ENCODE measurements around the gene TTC16. TPM values are rescaled to one million over a fixed set of nuclear protein-coding genes. Genes with fewer than 3 reads are reported as not detected.
A peak's percentile ranks its signal among the peaks of the same experiment; 100 is the strongest.

The TTC16 gene
- not detected in 2 replicates for total RNA-seq (2014; rRNA removed; shearing (Covaris generic); ENCODE audit: low replicate concordance)

GRCh38 chr9:127715470-127716337 lies at the start of gene TTC16, which contains the start of gene PTRH1:
Gene TTC16 (plus strand): TSS chr9:127716079. CDS start chr9:127716146, 67 bp downstream.
Gene PTRH1 (minus strand): TSS chr9:127715663. CDS start chr9:127715639, 24 bp downstream.
- Histone ChIP-seq H4K20me1 (ENCODE audit: insufficient read depth, low read depth, low read length) (0 out of 2 replicates have a peak, but pooled peaks cover 8% of the 10 kb centered on the region), H3K9me2 (replicated peaks; ENCODE audit: insufficient read depth, low read length) (no peaks in the 10 kb centered on the region), H3K79me2 (ENCODE audit: low read length) (no peaks in the 10 kb centered on the region), H3K4me1 (ENCODE audit: low read length) (peaks cover 13% of the 10 kb centered on the region), H3K27ac (ENCODE audit: low read length) (no peak within 1 kb of the TSS), H3K36me3 (ENCODE audit: insufficient read depth, low read length) (no peaks in the 10 kb centered on the region), H3K4me2 (ENCODE audit: low read depth, low read length, poor library complexity, severe bottlenecking) (peak within 1 kb of the TSS; percentile 90), H3K9ac (ENCODE audit: low read length) (peak within 1 kb of the TSS; percentile 77), H3K4me3 (ENCODE audit: low read length) (peak within 1 kb of the TSS; percentile 92), H3K9me3 (ENCODE audit: low read length) (no peaks in the 10 kb centered on the region), H2AFZ (ENCODE audit: low read length) (peak within 1 kb of the TSS; percentile 99), H3K27me3 (ENCODE audit: low read length) (no peaks in the 10 kb centered on the region)
- peak; percentile 98 for DNase-seq

GRCh38 chr9:127667127-127667844 lies 48.6 kb upstream of the TTC16 start:
- H4K20me1 ChIP-seq (ENCODE audit: insufficient read depth, low read depth, low read length), result no peaks in the 10 kb centered on the region
- no peaks in the 10 kb centered on the region for H3K9me3 ChIP-seq (ENCODE audit: low read length)
- no peaks in the 10 kb centered on the region for H3K4me1 ChIP-seq (ENCODE audit: low read length)
- no peak overlapping the region for H3K4me2 ChIP-seq (ENCODE audit: low read depth, low read length, poor library complexity, severe bottlenecking)
- no peaks in the 10 kb centered on the region for H3K9me2 ChIP-seq (replicated peaks; ENCODE audit: insufficient read depth, low read length)
- DNase-seq, result no peak
- no peaks in the 10 kb centered on the region for H3K27me3 ChIP-seq (ENCODE audit: low read length)
- no peak overlapping the region for H3K9ac ChIP-seq (ENCODE audit: low read length)
- no peak overlapping the region for H3K4me3 ChIP-seq (ENCODE audit: low read length)
- no peaks in the 10 kb centered on the region for H3K79me2 ChIP-seq (ENCODE audit: low read length)
- no peak overlapping the region for H3K27ac ChIP-seq (ENCODE audit: low read length)
- no peaks in the 10 kb centered on the region for H3K36me3 ChIP-seq (ENCODE audit: insufficient read depth, low read length)
- no peak overlapping the region for H2AFZ ChIP-seq (ENCODE audit: low read length)

- Histone ChIP-seq H3K4me2 (ENCODE audit: low read depth, low read length, poor library complexity, severe bottlenecking) (no peak overlapping the region), H3K4me1 (ENCODE audit: low read length) (no peaks in the 10 kb centered on the region), H4K20me1 (ENCODE audit: insufficient read depth, low read depth, low read length) (no peaks in the 10 kb centered on the region), H3K9ac (ENCODE audit: low read length) (no peak overlapping the region), H3K9me2 (replicated peaks; ENCODE audit: insufficient read depth, low read length) (no peaks in the 10 kb centered on the region), H3K79me2 (ENCODE audit: low read length) (no peaks in the 10 kb centered on the region), H3K36me3 (ENCODE audit: insufficient read depth, low read length) (no peaks in the 10 kb centered on the region), H3K27me3 (ENCODE audit: low read length) (no peaks in the 10 kb centered on the region), H3K4me3 (ENCODE audit: low read length) (no peak overlapping the region), H3K9me3 (ENCODE audit: low read length) (no peaks in the 10 kb centered on the region), H3K27ac (ENCODE audit: low read length) (no peak overlapping the region), H2AFZ (ENCODE audit: low read length) (no peak overlapping the region)
- no peak for DNase-seq
Measured at GRCh38 chr9:127667906-127668305, 48.0 kb upstream of the TTC16 start.

- no peaks in the 10 kb centered on the region for H3K36me3 ChIP-seq (ENCODE audit: insufficient read depth, low read length)
- no peaks in the 10 kb centered on the region for H3K27me3 ChIP-seq (ENCODE audit: low read length)
- no peak overlapping the region for H3K4me2 ChIP-seq (ENCODE audit: low read depth, low read length, poor library complexity, severe bottlenecking)
- no peaks in the 10 kb centered on the region for H3K4me1 ChIP-seq (ENCODE audit: low read length)
- no peaks in the 10 kb centered on the region for H3K9me2 ChIP-seq (replicated peaks; ENCODE audit: insufficient read depth, low read length)
- no peak overlapping the region for H3K27ac ChIP-seq (ENCODE audit: low read length)
- no peaks in the 10 kb centered on the region for H3K9me3 ChIP-seq (ENCODE audit: low read length)
- no peaks in the 10 kb centered on the region for H4K20me1 ChIP-seq (ENCODE audit: insufficient read depth, low read depth, low read length)
- no peak overlapping the region for H3K9ac ChIP-seq (ENCODE audit: low read length)
- H3K4me3 ChIP-seq (ENCODE audit: low read length), result no peak overlapping the region
- no peaks in the 10 kb centered on the region for H3K79me2 ChIP-seq (ENCODE audit: low read length)
- no peak for DNase-seq
- no peak overlapping the region for H2AFZ ChIP-seq (ENCODE audit: low read length)
Measured at GRCh38 chr9:127673234-127673633, 42.6 kb upstream of the TTC16 start.

GRCh38 chr9:127676638-127677037 lies 39.2 kb upstream of the TTC16 start:
- Histone ChIP-seq H3K27ac (ENCODE audit: low read length) (no peak overlapping the region), H3K4me3 (ENCODE audit: low read length) (no peak overlapping the region), H3K9me3 (ENCODE audit: low read length) (no peaks in the 10 kb centered on the region), H3K9ac (ENCODE audit: low read length) (no peak overlapping the region), H4K20me1 (ENCODE audit: insufficient read depth, low read depth, low read length) (no peaks in the 10 kb centered on the region), H3K36me3 (ENCODE audit: insufficient read depth, low read length) (no peaks in the 10 kb centered on the region), H3K27me3 (ENCODE audit: low read length) (no peaks in the 10 kb centered on the region), H3K79me2 (ENCODE audit: low read length) (no peaks in the 10 kb centered on the region), H3K4me2 (ENCODE audit: low read depth, low read length, poor library complexity, severe bottlenecking) (no peak overlapping the region), H3K4me1 (ENCODE audit: low read length) (no peaks in the 10 kb centered on the region), H2AFZ (ENCODE audit: low read length) (no peak overlapping the region), H3K9me2 (replicated peaks; ENCODE audit: insufficient read depth, low read length) (no peaks in the 10 kb centered on the region)
- no peak for DNase-seq

GRCh38 chr9:127679506-127679905 lies 36.4 kb upstream of the TTC16 start:
- no peak overlapping the region for H3K9ac ChIP-seq (ENCODE audit: low read length)
- no peak for DNase-seq
- H2AFZ ChIP-seq (ENCODE audit: low read length), result no peak overlapping the region
- H3K4me1 ChIP-seq (ENCODE audit: low read length), result no peaks in the 10 kb centered on the region
- no peaks in the 10 kb centered on the region for H3K79me2 ChIP-seq (ENCODE audit: low read length)
- H3K4me3 ChIP-seq (ENCODE audit: low read length), result no peak overlapping the region
- no peaks in the 10 kb centered on the region for H3K36me3 ChIP-seq (ENCODE audit: insufficient read depth, low read length)
- no peaks in the 10 kb centered on the region for H4K20me1 ChIP-seq (ENCODE audit: insufficient read depth, low read depth, low read length)
- no peaks in the 10 kb centered on the region for H3K27me3 ChIP-seq (ENCODE audit: low read length)
- H3K9me3 ChIP-seq (ENCODE audit: low read length), result no peaks in the 10 kb centered on the region
- H3K27ac ChIP-seq (ENCODE audit: low read length), result no peak overlapping the region
- no peaks in the 10 kb centered on the region for H3K9me2 ChIP-seq (replicated peaks; ENCODE audit: insufficient read depth, low read length)
- no peak overlapping the region for H3K4me2 ChIP-seq (ENCODE audit: low read depth, low read length, poor library complexity, severe bottlenecking)

- H3K9me2 ChIP-seq (replicated peaks; ENCODE audit: insufficient read depth, low read length), result no peaks in the 10 kb centered on the region
- H3K4me2 ChIP-seq (ENCODE audit: low read depth, low read length, poor library complexity, severe bottlenecking), result no peak overlapping the region
- no peak overlapping the region for H3K27ac ChIP-seq (ENCODE audit: low read length)
- H3K36me3 ChIP-seq (ENCODE audit: insufficient read depth, low read length), result no peaks in the 10 kb centered on the region
- H3K4me3 ChIP-seq (ENCODE audit: low read length), result no peak overlapping the region
- H4K20me1 ChIP-seq (ENCODE audit: insufficient read depth, low read depth, low read length), result no peaks in the 10 kb centered on the region
- no peaks in the 10 kb centered on the region for H3K27me3 ChIP-seq (ENCODE audit: low read length)
- no peaks in the 10 kb centered on the region for H3K4me1 ChIP-seq (ENCODE audit: low read length)
- no peaks in the 10 kb centered on the region for H3K79me2 ChIP-seq (ENCODE audit: low read length)
- no peak for DNase-seq
- H3K9ac ChIP-seq (ENCODE audit: low read length), result no peak overlapping the region
- no peak overlapping the region for H2AFZ ChIP-seq (ENCODE audit: low read length)
- no peaks in the 10 kb centered on the region for H3K9me3 ChIP-seq (ENCODE audit: low read length)
Measured at GRCh38 chr9:127680226-127680625, 35.7 kb upstream of the TTC16 start.

GRCh38 chr9:127680846-127681245 lies 35.0 kb upstream of the TTC16 start:
- H3K9me3 ChIP-seq (ENCODE audit: low read length), result no peaks in the 10 kb centered on the region
- no peaks in the 10 kb centered on the region for H3K36me3 ChIP-seq (ENCODE audit: insufficient read depth, low read length)
- no peak overlapping the region for H3K27ac ChIP-seq (ENCODE audit: low read length)
- no peak overlapping the region for H3K4me2 ChIP-seq (ENCODE audit: low read depth, low read length, poor library complexity, severe bottlenecking)
- H3K4me1 ChIP-seq (ENCODE audit: low read length), result no peaks in the 10 kb centered on the region
- H3K4me3 ChIP-seq (ENCODE audit: low read length), result no peak overlapping the region
- no peak overlapping the region for H2AFZ ChIP-seq (ENCODE audit: low read length)
- DNase-seq, result no peak
- H3K79me2 ChIP-seq (ENCODE audit: low read length), result no peaks in the 10 kb centered on the region
- H3K9ac ChIP-seq (ENCODE audit: low read length), result no peak overlapping the region
- H3K27me3 ChIP-seq (ENCODE audit: low read length), result no peaks in the 10 kb centered on the region
- no peaks in the 10 kb centered on the region for H3K9me2 ChIP-seq (replicated peaks; ENCODE audit: insufficient read depth, low read length)
- no peaks in the 10 kb centered on the region for H4K20me1 ChIP-seq (ENCODE audit: insufficient read depth, low read depth, low read length)
